Fibroblast of lung (primary cell): ENCODE measurements around the gene SPEG.

Experiments used
- CTCF ChIP-seq, 2 donors: IDR thresholded peaks in 1 of 2; conservative IDR thresholded peaks in 1 of 2; 1 replicate in 1 of 2; 2 replicates in 1 of 2; pipeline ENCODE4 v1.5.1; 2011 to 2012; ENCODE audit warnings: low read length in 2 of 2, control low read depth in 1 of 2, inconsistent platforms in 1 of 2, low read depth in 1 of 2, mild to moderate bottlenecking in 1 of 2
- EZH2 ChIP-seq: IDR thresholded peaks from 2 replicates; pipeline ENCODE4 v1.5.1; 2012; ENCODE audit warnings: low read length, control low read depth, mild to moderate bottlenecking; ENCODE audit errors: missing control alignments

GRCh38 chr2:219526320-219527075 is 91.9 kb downstream of the SPEG start:
- TF ChIP-seq CTCF (conservative IDR thresholded peaks at IDR 0.05 in 1 of 2, IDR thresholded peaks at IDR 0.05 in 1 of 2; ENCODE audit: low read depth in 1 of 2, low read length in 2 of 2) (no peak), EZH2 (no peak)
